ENCODE data around the gene PEX5L.

DNA sequence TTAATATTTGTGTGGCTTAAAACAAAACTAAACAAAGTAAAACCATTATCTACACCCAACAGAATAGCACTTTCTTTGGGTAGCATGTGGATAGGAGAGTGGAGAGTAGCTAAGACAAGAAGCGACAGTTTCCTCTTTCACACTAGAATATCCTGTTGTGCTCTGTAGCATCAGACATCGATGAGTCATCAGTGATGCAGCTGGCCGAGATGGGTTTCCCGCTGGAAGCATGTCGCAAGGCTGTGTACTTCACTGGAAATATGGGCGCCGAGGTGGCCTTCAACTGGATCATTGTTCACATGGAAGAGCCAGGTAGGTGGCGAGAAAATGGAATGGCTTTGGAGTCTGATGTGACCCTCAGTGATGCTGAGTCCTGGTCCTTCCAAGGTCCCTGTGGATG lies 275.8 kb downstream of the PEX5L start:
- TF ChIP-seq, protein P1, sequence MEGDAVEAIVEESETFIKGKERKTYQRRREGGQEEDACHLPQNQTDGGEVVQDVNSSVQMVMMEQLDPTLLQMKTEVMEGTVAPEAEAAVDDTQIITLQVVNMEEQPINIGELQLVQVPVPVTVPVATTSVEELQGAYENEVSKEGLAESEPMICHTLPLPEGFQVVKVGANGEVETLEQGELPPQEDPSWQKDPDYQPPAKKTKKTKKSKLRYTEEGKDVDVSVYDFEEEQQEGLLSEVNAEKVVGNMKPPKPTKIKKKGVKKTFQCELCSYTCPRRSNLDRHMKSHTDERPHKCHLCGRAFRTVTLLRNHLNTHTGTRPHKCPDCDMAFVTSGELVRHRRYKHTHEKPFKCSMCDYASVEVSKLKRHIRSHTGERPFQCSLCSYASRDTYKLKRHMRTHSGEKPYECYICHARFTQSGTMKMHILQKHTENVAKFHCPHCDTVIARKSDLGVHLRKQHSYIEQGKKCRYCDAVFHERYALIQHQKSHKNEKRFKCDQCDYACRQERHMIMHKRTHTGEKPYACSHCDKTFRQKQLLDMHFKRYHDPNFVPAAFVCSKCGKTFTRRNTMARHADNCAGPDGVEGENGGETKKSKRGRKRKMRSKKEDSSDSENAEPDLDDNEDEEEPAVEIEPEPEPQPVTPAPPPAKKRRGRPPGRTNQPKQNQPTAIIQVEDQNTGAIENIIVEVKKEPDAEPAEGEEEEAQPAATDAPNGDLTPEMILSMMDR (IDR thresholded peaks at IDR 0.05) = no peak
- TF ChIP-seq POLR2AphosphoS5 (IDR thresholded peaks at IDR 0.05) (no peak), POLR2A (IDR thresholded peaks at IDR 0.05) (no peak)

Data from prostate gland (tissue), 2 donors.